WTC11 (cell line): ENCODE data around the gene NDUFB1.

Source experiments
- TF ChIP-seq, protein P1 (sequence below): sonication (generic); formaldehyde crosslinking; conservative IDR thresholded peaks from 2 replicates; pipeline ENCODE4 v1.8.1; 2022; ENCODE audit warnings: mild to moderate bottlenecking, missing genetic modification reagents
- TF ChIP-seq, protein P2 (sequence below): fragments of 200-600 bp; IDR thresholded peaks from 2 replicates; pipeline ENCODE4 v1.8.0; 2022; ENCODE audit warnings: antibody characterized with exemption
- TF ChIP-seq, protein P3 (sequence below): sonication (generic); formaldehyde crosslinking; conservative IDR thresholded peaks from 2 replicates; pipeline ENCODE4 v1.8.1; 2023; ENCODE audit warnings: mild to moderate bottlenecking, low read depth, missing genetic modification reagents, moderate library complexity

DNA sequence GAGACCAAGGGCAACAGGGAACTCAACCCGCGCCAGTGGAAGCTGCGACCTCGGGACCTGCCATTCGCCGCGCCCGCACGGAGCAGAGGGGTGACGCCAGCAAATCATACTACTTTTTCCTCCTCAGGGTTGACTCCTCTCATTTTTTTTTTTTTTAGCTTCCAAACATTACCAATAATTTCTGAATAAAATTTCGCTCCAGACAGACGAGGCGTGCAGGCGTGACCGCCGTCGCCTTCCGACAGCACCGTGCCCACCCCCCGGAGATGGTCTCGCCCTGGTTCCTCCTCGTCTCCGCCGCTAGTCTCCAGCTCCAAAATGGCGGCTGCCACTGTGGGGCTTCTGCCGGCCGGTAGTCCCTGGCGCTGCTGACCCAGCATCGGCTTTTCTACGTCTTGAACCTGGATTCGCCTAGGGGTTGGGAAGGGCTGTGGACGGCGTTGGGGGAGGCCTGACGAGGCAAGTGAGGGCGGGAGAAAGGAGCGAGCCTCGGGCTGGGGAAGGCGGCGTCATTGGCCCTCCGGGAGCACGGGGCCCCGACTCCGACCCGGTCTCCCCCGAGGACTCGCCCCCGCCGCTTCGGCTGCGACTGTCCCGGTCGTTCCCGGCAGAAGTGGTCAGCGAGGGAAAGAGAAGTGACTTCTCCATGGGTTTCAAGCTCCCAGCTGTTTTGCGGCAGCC lies at the start of gene NDUFB1, which contains the start of gene CPSF2:
- TF ChIP-seq, protein P1, sequence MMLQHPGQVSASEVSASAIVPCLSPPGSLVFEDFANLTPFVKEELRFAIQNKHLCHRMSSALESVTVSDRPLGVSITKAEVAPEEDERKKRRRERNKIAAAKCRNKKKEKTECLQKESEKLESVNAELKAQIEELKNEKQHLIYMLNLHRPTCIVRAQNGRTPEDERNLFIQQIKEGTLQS (CRISPR knock-in tag), result no peak
- TF ChIP-seq, protein P2, sequence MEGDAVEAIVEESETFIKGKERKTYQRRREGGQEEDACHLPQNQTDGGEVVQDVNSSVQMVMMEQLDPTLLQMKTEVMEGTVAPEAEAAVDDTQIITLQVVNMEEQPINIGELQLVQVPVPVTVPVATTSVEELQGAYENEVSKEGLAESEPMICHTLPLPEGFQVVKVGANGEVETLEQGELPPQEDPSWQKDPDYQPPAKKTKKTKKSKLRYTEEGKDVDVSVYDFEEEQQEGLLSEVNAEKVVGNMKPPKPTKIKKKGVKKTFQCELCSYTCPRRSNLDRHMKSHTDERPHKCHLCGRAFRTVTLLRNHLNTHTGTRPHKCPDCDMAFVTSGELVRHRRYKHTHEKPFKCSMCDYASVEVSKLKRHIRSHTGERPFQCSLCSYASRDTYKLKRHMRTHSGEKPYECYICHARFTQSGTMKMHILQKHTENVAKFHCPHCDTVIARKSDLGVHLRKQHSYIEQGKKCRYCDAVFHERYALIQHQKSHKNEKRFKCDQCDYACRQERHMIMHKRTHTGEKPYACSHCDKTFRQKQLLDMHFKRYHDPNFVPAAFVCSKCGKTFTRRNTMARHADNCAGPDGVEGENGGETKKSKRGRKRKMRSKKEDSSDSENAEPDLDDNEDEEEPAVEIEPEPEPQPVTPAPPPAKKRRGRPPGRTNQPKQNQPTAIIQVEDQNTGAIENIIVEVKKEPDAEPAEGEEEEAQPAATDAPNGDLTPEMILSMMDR, result no peak
- TF ChIP-seq, protein P3, sequence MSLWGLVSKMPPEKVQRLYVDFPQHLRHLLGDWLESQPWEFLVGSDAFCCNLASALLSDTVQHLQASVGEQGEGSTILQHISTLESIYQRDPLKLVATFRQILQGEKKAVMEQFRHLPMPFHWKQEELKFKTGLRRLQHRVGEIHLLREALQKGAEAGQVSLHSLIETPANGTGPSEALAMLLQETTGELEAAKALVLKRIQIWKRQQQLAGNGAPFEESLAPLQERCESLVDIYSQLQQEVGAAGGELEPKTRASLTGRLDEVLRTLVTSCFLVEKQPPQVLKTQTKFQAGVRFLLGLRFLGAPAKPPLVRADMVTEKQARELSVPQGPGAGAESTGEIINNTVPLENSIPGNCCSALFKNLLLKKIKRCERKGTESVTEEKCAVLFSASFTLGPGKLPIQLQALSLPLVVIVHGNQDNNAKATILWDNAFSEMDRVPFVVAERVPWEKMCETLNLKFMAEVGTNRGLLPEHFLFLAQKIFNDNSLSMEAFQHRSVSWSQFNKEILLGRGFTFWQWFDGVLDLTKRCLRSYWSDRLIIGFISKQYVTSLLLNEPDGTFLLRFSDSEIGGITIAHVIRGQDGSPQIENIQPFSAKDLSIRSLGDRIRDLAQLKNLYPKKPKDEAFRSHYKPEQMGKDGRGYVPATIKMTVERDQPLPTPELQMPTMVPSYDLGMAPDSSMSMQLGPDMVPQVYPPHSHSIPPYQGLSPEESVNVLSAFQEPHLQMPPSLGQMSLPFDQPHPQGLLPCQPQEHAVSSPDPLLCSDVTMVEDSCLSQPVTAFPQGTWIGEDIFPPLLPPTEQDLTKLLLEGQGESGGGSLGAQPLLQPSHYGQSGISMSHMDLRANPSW (CRISPR knock-in tag), result no peak
